Adrenal gland (tissue), 19 donors: ENCODE measurements around the gene CDKN3. TPM values are rescaled to one million over a fixed set of nuclear protein-coding genes. Genes with fewer than 3 reads are reported as not detected.
A peak's percentile ranks its signal among the peaks of the same experiment; 100 is the strongest.

ENCODE experiments used
- DNase-seq, 7 donors: peaks; one replicate each; pipeline ENCODE4 v3.0.0-alpha.2; 2019 to 2020
- H3K27ac ChIP-seq, 5 donors: fragments of 200-600 bp; sonication (generic) in 4 of 5; 1 replicate in 3 of 5; 2 replicates in 2 of 5; pipeline versions ENCODE4 v1.5.1 to v1.8.0; 2016 to 2020; ENCODE audit warnings: mild to moderate bottlenecking in 1 of 5
- H3K27me3 ChIP-seq: fragments of 200-600 bp; 2 replicates; pipeline ENCODE4 v1.8.0; 2021
- H3K36me3 ChIP-seq, 2 donors: fragments of 200-600 bp; replicated peaks in 1 of 2; 1 replicate in 1 of 2; 2 replicates in 1 of 2; pipeline versions ENCODE4 v1.5.1 to v1.8.0; 2018 to 2022
- H3K4me1 ChIP-seq, 2 donors: fragments of 200-600 bp; replicated peaks in 1 of 2; 1 replicate in 1 of 2; 2 replicates in 1 of 2; pipeline versions ENCODE4 v1.5.1 to v1.8.0; 2018 to 2021
- H3K4me3 ChIP-seq, 4 donors: fragments of 200-600 bp; sonication (generic) in 3 of 4; one replicate each; pipeline ENCODE4 v1.5.1; 2016 to 2018
- H3K9me3 ChIP-seq, 3 donors: fragments of 200-600 bp; sonication (generic) in 1 of 3; replicated peaks in 1 of 3; 1 replicate in 2 of 3; 2 replicates in 1 of 3; pipeline versions ENCODE4 v1.5.1 to v1.8.0; 2016 to 2021
- POLR2A ChIP-seq, 2 donors: fragments of 450-650 bp; IDR thresholded peaks; one replicate each; pipeline ENCODE4 v1.6.1; 2017; ENCODE audit warnings: antibody characterized with exemption in 2 of 2, mild to moderate bottlenecking in 2 of 2, moderate library complexity in 1 of 2
- WGBS, 4 donors: extraction: QIAGEN DNeasy Blood & Tissue Kit in 2 of 4; methylation state at CpG; one replicate each; pipeline versions ENCODE4 v1.1.5 to v1.1.7; 2013 to 2017; 5-methylcytosine and 5-hydroxymethylcytosine counted together
- intact Hi-C, 2 donors: fragments of 100-400 bp; cut with DNase I; formaldehyde crosslinking; loops; one replicate each; pipeline versions ENCODE4 v1.14.1 to v1.15.0; 2022 to 2023
- long read RNA-seq, 10 donors: library from polyadenylated mRNA in 3 of 10; unstranded in 2 of 10; stranded (forward) in 1 of 10; transcript quantifications; one replicate each; pipeline ENCODE4 v2.0.0 and lab custom pipeline, GENCODE V29; 2021 to 2026
- polyA plus RNA-seq, 3 donors: library from polyadenylated mRNA; stranded (reverse); fragments of 200-250 nt in 2 of 3; fragments of 350-450 nt in 1 of 3; fragmentation: Illumina TruSeq in 1 of 3; extraction: RNeasy Lipid Tissue Mini Kit (QIAGEN cat#74804) in 1 of 3; gene quantifications; one replicate each; pipeline ENCODE4 v1.2.3, GENCODE V29; 2013 to 2014
- total RNA-seq, 9 donors: library from RNA; depleted of rRNA in 4 of 9; stranded (reverse); fragments of >200 nt in 4 of 9; fragments of 120-200 nt in 1 of 9; fragmentation: NEBNext Ultra II Directional in 1 of 9; extraction: Animal tissue kit (Norgen Biotek cat#: 25700) in 1 of 9; gene quantifications; one replicate each; pipeline versions ENCODE4 v1.1.0 to v1.2.4, GENCODE V29; 2013 to 2023
- TF ChIP-seq, protein P1 (sequence below), 6 experiments: fragments of 450-650 bp in 4 of 6; fragments of 200-600 bp in 2 of 6; sonication (generic) in 1 of 6; IDR thresholded peaks; 1 replicate in 5 of 6; 2 replicates in 1 of 6; pipeline versions ENCODE4 v1.5.1 to v1.8.0; 2016 to 2021; ENCODE audit warnings: antibody characterized with exemption in 6 of 6, mild to moderate bottlenecking in 2 of 6, moderate library complexity in 1 of 6
- donor health status: healthy with polysubstance abuse.
- donor health status: Bipolar disorder and iron deficiency.
- donor health status: DM: yes; HTN: yes; CAD: no.
- donor health status: DM: no; HTN: no; CAD: no.
- donor health status: DM: no; HTN: no; CAD: no.
- donor health status: DM: yes; HTN: yes; CAD: no.

Gene CDKN3, protein sequence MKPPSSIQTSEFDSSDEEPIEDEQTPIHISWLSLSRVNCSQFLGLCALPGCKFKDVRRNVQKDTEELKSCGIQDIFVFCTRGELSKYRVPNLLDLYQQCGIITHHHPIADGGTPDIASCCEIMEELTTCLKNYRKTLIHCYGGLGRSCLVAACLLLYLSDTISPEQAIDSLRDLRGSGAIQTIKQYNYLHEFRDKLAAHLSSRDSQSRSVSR
- 10 to 100 TPM in 1 of 9 donors, 1 to 10 TPM in 4, under 1 TPM in 3, not detected in 1; 0.46 to 16.4 (median 1.9) TPM for total RNA-seq
- polyA plus RNA-seq, result 1 to 10 TPM; 1.3 to 6.6 (median 2.4) TPM
- long read RNA-seq, donor 1, transcript CDKN3-202 (8 exons, 893 nt), result major isoform, 8 of 8 reads
- long read RNA-seq, donor 1, partial matches to known transcripts, result 0 of 8 reads
- long read RNA-seq, donor 1, other reads (novel, unspliced or antisense), result 0 of 8 reads
- long read RNA-seq, donor 2, partial matches to known transcripts, result 0 of 2 reads
- long read RNA-seq, donor 2, other reads (novel, unspliced or antisense), result 0 of 2 reads
- long read RNA-seq, donor 3, partial matches to known transcripts, result 0 of 4 reads
- long read RNA-seq, donor 3, other reads (novel, unspliced or antisense), result 0 of 4 reads
- long read RNA-seq, donor 4, partial matches to known transcripts, result 0 of 1 reads
- long read RNA-seq, donor 4, other reads (novel, unspliced or antisense), result 0 of 1 reads
- long read RNA-seq, donor 5, result 0 reads
- long read RNA-seq, donor 6, partial matches to known transcripts, result 0 of 2 reads
- long read RNA-seq, donor 6, other reads (novel, unspliced or antisense), result 1 of 2 reads
- long read RNA-seq, donor 7, partial matches to known transcripts, result 0 of 1 reads
- long read RNA-seq, donor 7, other reads (novel, unspliced or antisense), result 0 of 1 reads
- long read RNA-seq, donor 8, transcript CDKN3-202 (8 exons, 893 nt), result major isoform, 11 of 11 reads
- long read RNA-seq, donor 8, partial matches to known transcripts, result 0 of 11 reads
- long read RNA-seq, donor 8, other reads (novel, unspliced or antisense), result 0 of 11 reads
- long read RNA-seq, donor 9, partial matches to known transcripts, result 0 of 3 reads
- long read RNA-seq, donor 9, other reads (novel, unspliced or antisense), result 0 of 3 reads
- long read RNA-seq, donor 10, partial matches to known transcripts, result 0 of 4 reads
- long read RNA-seq, donor 10, other reads (novel, unspliced or antisense), result 0 of 4 reads

DNA sequence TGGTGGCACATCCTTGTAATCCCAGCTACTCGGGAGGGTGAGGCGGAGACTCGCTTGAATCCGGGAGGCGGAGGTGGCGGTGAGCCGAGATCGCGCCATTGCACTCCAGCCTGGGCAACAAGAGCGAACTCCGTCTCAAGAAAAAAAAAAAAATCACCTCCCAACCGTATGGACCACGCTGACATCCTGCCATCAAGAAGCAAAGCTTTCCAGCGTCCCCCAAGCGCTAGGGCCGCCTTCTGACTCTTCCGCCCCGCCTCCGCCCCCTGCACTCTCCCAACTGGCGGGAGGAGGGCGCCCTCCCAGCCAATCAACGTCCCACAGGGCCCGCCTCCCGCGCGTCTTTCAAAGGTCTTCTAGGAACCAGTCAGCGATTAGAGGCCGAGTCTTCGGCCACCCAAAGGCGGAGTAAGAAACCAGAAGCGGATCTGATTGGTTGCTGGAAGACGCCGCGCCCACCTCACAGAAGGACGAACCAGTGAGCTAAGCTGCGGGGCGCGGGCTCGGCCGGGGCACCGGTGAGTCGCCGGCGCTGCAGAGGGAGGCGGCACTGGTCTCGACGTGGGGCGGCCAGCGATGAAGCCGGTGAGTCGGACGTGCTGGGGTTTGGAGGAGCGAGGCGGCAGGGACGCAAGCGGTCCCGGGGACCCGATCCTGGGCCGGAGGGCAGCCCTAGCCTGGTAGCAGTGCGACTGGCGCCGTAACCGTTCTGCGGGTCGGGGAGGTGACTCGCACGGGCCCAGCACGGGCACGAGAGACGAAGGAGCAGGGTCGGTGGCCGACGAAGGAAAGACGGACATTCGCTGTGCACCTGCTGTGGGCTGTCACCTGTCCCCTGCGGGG lies at the start of gene CDKN3:
Gene CDKN3 (plus strand): TSS at position 515 of the 843 bp plus-strand sequence. CDS start 62 bp downstream, at position 577.
- Histone ChIP-seq H3K27ac (peak within 1 kb of the TSS in 1 of 5 donors; percentile 7), H3K27me3 (no peaks in the 10 kb centered on the region), H3K4me1 (no peaks in the 10 kb centered on the region), H3K36me3 (no peaks in the 10 kb centered on the region), H3K9me3 (no peaks in the 10 kb centered on the region), H3K4me3 (peak within 1 kb of the TSS; percentile 28 to 58 (median 50))
- WGBS, 4 donors, result 1 to 3% (median 1%) methylated on average over 30 to 76 of the region's 76 CpGs
- intact Hi-C loops, result no loop called here
- TF ChIP-seq, protein P1, sequence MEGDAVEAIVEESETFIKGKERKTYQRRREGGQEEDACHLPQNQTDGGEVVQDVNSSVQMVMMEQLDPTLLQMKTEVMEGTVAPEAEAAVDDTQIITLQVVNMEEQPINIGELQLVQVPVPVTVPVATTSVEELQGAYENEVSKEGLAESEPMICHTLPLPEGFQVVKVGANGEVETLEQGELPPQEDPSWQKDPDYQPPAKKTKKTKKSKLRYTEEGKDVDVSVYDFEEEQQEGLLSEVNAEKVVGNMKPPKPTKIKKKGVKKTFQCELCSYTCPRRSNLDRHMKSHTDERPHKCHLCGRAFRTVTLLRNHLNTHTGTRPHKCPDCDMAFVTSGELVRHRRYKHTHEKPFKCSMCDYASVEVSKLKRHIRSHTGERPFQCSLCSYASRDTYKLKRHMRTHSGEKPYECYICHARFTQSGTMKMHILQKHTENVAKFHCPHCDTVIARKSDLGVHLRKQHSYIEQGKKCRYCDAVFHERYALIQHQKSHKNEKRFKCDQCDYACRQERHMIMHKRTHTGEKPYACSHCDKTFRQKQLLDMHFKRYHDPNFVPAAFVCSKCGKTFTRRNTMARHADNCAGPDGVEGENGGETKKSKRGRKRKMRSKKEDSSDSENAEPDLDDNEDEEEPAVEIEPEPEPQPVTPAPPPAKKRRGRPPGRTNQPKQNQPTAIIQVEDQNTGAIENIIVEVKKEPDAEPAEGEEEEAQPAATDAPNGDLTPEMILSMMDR (IDR thresholded peaks at IDR 0.05), result peak; percentile 21 to 60 (median 48)
- TF ChIP-seq POLR2A (IDR thresholded peaks at IDR 0.05), result peak; percentile 57 to 88
- peak; percentile 98 to 100 (median 99) for DNase-seq

DNA sequence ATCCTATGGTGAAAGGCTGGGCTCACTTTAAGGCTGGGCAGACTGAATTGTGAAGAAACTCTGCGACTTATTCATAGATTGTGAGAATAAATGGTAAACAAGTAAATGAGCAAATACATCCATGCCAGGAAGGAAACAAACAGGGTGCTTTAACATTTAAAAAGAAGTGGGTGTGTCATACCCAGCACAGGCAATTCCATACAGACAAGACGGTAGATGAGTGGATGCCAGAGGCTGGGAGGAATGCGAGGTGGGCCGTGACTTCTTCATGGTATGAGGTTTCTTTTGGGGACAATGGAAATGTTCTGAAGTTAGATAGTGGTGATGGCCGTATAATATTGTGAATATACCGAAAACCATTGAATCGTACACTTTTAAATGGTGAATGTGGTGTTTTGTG lies 49.8 kb upstream of the CDKN3 start:
- Histone ChIP-seq H3K4me3 (no peak overlapping the region), H3K4me1 (no peaks in the 10 kb centered on the region), H3K27ac (no peak overlapping the region), H3K36me3 (no peaks in the 10 kb centered on the region), H3K9me3 (no peaks in the 10 kb centered on the region), H3K27me3 (no peaks in the 10 kb centered on the region)
- WGBS, 4 donors, result 85 to 95% (median 87%) methylated on average over 7 of the region's 7 CpGs
- intact Hi-C loops, result loop anchor here in 1 of 2 donors (5.0 kb wide), 1 partner anchor 810 kb away; no protein-coding TSS in a partner anchor
- TF ChIP-seq POLR2A (IDR thresholded peaks at IDR 0.05), result no peak
- TF ChIP-seq, protein P1 (IDR thresholded peaks at IDR 0.05), result no peak
- DNase-seq, result no peak

DNA sequence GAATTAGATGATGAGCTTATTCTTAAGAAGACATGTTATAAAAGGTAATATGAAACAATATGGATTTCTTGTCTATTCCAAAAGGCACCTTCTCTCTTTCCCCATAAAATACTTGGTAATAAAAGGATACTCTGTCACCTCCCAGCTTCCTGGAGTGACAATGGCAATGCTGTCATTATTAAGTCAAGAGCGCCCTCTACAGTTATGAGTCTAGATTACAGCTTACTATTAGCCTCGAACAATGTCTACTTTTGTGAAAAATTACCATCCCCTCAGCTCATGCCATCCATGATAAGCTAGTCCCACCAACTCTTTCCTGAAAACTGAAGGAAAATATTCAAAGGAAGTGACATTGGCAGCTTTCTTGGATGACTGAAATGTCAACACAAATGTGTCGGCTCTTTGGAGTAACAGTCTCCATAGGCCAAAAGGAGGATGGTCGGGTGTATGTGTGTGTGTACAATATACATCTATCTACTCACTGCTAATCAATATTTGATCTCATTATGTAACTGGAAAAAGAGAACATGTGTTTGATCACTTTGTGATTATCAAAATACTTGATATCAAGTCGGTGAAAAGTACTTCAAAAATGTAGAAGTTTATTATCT lies 48.7 kb upstream of the CDKN3 start:
- Histone ChIP-seq H3K27ac (no peak overlapping the region), H3K4me3 (no peak overlapping the region), H3K4me1 (no peaks in the 10 kb centered on the region), H3K27me3 (no peaks in the 10 kb centered on the region), H3K36me3 (no peaks in the 10 kb centered on the region), H3K9me3 (no peaks in the 10 kb centered on the region)
- intact Hi-C loops, result loop anchor here in 1 of 2 donors (5.0 kb wide), 1 partner anchor 811 kb away; no protein-coding TSS in a partner anchor
- peak in 1 of 7 donors; percentile 14 for DNase-seq
- 39 to 49% (median 43%) methylated on average over 5 of the region's 5 CpGs for WGBS, 4 donors
- TF ChIP-seq, protein P1 (IDR thresholded peaks at IDR 0.05), result peak; percentile 64 to 81 (median 74)
- no peak for TF ChIP-seq POLR2A (IDR thresholded peaks at IDR 0.05)
